Measurements from ENCODE around the gene NT5DC2.

DNA sequence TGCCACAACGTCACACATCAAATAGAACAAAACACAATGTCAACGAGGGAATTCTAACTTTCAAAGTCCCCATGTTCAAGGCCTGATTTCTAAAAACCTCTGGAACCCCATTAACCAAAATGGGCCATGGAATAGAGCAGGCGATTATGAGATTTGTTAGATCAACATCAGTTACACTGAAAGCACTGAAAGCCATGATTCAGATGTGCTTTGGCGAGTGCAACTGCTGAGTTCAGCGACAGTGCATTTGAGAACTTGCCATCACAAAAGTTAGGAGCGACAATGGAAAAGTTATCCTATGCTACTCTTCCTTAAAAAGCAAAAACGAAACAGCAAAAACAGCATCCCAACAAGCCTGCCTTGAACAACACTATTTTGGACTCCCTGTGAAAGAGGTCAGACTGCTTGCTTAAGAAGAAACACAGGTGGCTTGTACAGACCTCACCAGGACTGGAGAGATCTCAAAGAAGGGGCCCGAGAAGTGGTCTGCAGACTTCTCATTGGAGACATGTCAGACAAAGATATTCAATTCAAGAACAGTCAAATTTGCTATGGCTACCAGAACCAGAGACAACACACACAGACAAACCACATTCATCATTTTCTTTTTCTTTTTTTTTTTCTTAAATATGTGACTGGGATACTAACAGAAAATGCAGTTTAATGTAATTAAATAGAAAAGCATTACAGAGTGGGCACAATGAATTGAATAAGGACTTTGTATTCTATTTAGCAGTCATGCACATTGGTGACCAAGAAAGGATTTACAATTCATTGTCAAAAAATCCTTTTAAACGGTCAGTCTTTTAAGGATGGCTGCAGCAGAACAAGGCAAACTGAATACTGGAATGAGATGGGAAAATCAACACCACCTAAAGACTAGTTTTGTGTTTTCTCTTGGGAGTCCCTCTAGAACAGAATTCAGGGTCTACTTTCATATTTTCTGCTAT, 23.6 kb upstream of the NT5DC2 start:
- TF ChIP-seq, protein P1, sequence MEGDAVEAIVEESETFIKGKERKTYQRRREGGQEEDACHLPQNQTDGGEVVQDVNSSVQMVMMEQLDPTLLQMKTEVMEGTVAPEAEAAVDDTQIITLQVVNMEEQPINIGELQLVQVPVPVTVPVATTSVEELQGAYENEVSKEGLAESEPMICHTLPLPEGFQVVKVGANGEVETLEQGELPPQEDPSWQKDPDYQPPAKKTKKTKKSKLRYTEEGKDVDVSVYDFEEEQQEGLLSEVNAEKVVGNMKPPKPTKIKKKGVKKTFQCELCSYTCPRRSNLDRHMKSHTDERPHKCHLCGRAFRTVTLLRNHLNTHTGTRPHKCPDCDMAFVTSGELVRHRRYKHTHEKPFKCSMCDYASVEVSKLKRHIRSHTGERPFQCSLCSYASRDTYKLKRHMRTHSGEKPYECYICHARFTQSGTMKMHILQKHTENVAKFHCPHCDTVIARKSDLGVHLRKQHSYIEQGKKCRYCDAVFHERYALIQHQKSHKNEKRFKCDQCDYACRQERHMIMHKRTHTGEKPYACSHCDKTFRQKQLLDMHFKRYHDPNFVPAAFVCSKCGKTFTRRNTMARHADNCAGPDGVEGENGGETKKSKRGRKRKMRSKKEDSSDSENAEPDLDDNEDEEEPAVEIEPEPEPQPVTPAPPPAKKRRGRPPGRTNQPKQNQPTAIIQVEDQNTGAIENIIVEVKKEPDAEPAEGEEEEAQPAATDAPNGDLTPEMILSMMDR (IDR thresholded peaks at IDR 0.05 in 2 of 3, conservative IDR thresholded peaks at IDR 0.05 in 1 of 3; ENCODE audit: control insufficient read depth in 2 of 3, extremely low read depth in 1 of 3, insufficient read depth in 1 of 3, low read depth in 3 of 3, low read length in 3 of 3), result no peak
- TF ChIP-seq, protein P2, sequence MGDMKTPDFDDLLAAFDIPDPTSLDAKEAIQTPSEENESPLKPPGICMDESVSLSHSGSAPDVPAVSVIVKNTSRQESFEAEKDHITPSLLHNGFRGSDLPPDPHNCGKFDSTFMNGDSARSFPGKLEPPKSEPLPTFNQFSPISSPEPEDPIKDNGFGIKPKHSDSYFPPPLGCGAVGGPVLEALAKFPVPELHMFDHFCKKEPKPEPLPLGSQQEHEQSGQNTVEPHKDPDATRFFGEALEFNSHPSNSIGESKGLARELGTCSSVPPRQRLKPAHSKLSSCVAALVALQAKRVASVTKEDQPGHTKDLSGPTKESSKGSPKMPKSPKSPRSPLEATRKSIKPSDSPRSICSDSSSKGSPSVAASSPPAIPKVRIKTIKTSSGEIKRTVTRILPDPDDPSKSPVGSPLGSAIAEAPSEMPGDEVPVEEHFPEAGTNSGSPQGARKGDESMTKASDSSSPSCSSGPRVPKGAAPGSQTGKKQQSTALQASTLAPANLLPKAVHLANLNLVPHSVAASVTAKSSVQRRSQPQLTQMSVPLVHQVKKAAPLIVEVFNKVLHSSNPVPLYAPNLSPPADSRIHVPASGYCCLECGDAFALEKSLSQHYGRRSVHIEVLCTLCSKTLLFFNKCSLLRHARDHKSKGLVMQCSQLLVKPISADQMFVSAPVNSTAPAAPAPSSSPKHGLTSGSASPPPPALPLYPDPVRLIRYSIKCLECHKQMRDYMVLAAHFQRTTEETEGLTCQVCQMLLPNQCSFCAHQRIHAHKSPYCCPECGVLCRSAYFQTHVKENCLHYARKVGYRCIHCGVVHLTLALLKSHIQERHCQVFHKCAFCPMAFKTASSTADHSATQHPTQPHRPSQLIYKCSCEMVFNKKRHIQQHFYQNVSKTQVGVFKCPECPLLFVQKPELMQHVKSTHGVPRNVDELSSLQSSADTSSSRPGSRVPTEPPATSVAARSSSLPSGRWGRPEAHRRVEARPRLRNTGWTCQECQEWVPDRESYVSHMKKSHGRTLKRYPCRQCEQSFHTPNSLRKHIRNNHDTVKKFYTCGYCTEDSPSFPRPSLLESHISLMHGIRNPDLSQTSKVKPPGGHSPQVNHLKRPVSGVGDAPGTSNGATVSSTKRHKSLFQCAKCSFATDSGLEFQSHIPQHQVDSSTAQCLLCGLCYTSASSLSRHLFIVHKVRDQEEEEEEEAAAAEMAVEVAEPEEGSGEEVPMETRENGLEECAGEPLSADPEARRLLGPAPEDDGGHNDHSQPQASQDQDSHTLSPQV (IDR thresholded peaks at IDR 0.05), result no peak
- TF ChIP-seq RFX5 (IDR thresholded peaks at IDR 0.05; ENCODE audit: low read depth, low read length), result no peak
- TF ChIP-seq SRF (IDR thresholded peaks at IDR 0.05; ENCODE audit: low read depth in 2 of 2, low read length in 2 of 2), result no peak
- no peak for TF ChIP-seq IRF4 (IDR thresholded peaks at IDR 0.05; ENCODE audit: low read depth, low read length)
- TF ChIP-seq, protein P3, sequence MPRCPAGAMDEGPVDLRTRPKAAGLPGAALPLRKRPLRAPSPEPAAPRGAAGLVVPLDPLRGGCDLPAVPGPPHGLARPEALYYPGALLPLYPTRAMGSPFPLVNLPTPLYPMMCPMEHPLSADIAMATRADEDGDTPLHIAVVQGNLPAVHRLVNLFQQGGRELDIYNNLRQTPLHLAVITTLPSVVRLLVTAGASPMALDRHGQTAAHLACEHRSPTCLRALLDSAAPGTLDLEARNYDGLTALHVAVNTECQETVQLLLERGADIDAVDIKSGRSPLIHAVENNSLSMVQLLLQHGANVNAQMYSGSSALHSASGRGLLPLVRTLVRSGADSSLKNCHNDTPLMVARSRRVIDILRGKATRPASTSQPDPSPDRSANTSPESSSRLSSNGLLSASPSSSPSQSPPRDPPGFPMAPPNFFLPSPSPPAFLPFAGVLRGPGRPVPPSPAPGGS (IDR thresholded peaks at IDR 0.05; ENCODE audit: borderline replicate concordance, insufficient read depth, low read depth, low read length, poor library complexity, severe bottlenecking), result no peak
- no peak for TF ChIP-seq HCFC1 (IDR thresholded peaks at IDR 0.05; ENCODE audit: low read length)
- TF ChIP-seq PML (IDR thresholded peaks at IDR 0.05; ENCODE audit: low read length), result no peak
- TF ChIP-seq MXI1 (IDR thresholded peaks at IDR 0.05; ENCODE audit: low read depth, low read length), result no peak
- no peak for TF ChIP-seq RAD21 (IDR thresholded peaks at IDR 0.05; ENCODE audit: insufficient read depth, low read depth, low read length)
- TF ChIP-seq SMAD1 (IDR thresholded peaks at IDR 0.05; ENCODE audit: low read depth, partially characterized antibody), result no peak
- TF ChIP-seq, protein P4, sequence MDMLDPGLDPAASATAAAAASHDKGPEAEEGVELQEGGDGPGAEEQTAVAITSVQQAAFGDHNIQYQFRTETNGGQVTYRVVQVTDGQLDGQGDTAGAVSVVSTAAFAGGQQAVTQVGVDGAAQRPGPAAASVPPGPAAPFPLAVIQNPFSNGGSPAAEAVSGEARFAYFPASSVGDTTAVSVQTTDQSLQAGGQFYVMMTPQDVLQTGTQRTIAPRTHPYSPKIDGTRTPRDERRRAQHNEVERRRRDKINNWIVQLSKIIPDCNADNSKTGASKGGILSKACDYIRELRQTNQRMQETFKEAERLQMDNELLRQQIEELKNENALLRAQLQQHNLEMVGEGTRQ (IDR thresholded peaks at IDR 0.05; ENCODE audit: borderline replicate concordance, low read depth, low read length), result no peak
- TF ChIP-seq SIN3A (IDR thresholded peaks at IDR 0.05; ENCODE audit: low read depth, low read length), result no peak
- TF ChIP-seq SMARCA5 (IDR thresholded peaks at IDR 0.05), result no peak
